HT1080 (cell line): Measurements from ENCODE around the gene ENGASE. TPM values are rescaled to one million over a fixed set of nuclear protein-coding genes. Genes with fewer than 3 reads are reported as not detected.

Experiments used
- DNase-seq: peaks from one replicate; pipeline ENCODE4 v3.0.0-alpha.2; 2015; ENCODE audit warnings: low read depth
- total RNA-seq: library from RNA; depleted of rRNA; stranded (reverse); fragments of >200 nt; shearing (Covaris generic); gene quantifications from 2 replicates; pipeline ENCODE4 v1.2.3, GENCODE V29; 2014; rRNA removed

Gene ENGASE
- total RNA-seq, 1 experiment from 2014 or later = 7.2 TPM

- DNase-seq = no peak
These were observed 60.4 kb downstream of the ENGASE start for GRCh38 chr17:79135011-79135410.

GRCh38 chr17:79135628-79136405 lies 61.2 kb downstream of the ENGASE start:
- no peak for DNase-seq

Other genes with a start within 250 kb of the ENGASE start
- 20.8 and 22.2 TPM in 2 replicates for gene USP36, start 234.0 kb upstream of the ENGASE start, total RNA-seq
- 0.27 and 0.55 TPM in 2 replicates for gene CEP295NL, start 171.6 kb upstream of the ENGASE start, total RNA-seq
- gene TIMP2, start 149.4 kb upstream of the ENGASE start, total RNA-seq = 78.0 and 119 TPM in 2 replicates
- gene LGALS3BP, start 94.9 kb upstream of the ENGASE start, total RNA-seq = 375 and 383 TPM in 2 replicates
- 71.1 and 92.2 TPM in 2 replicates for gene CANT1, start 65.1 kb upstream of the ENGASE start, total RNA-seq
- gene C1QTNF1, start 50.7 kb upstream of the ENGASE start, total RNA-seq = 0.45 TPM in 1 of 2 replicates, not detected in the other